ENCODE measurements around the gene PTPRM.
A peak's percentile ranks its signal among the peaks of the same experiment; 100 is the strongest.

Gene PTPRM

DNA sequence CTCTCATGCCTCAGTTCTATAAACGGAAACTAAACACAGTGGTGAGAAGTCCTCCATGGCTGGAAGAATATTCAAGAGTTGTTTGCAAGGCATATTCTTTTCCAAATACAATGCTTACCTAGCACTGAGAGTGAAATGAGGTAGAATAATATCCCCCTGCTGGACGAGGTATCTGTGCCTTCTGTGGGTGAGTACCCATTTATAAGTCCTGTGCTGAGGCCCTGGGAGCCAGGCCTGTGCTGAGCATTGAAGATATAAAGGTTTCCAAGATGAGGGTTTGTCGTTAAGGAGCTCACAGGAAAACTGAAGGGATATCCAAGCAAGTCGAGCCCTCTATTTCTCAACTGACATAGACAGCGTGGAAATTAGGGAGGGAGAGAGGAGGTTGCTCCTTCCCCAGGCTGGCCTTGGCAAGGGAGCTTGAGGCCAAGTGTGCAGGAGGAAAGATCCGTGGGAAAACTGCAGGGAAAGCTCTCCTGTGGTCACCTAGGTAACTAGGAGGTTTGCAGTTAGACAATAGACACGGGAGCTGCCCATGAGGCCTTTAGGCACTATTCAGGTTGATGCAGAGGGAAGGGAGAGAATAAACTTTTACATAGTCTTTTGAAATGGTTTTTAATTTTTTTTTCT is 17.6 kb downstream of the PTPRM start:
- peak; percentile 14 to 19 for DNase-seq (ENCODE audit: low read depth in 2 of 2)
- TF ChIP-seq, protein P1, sequence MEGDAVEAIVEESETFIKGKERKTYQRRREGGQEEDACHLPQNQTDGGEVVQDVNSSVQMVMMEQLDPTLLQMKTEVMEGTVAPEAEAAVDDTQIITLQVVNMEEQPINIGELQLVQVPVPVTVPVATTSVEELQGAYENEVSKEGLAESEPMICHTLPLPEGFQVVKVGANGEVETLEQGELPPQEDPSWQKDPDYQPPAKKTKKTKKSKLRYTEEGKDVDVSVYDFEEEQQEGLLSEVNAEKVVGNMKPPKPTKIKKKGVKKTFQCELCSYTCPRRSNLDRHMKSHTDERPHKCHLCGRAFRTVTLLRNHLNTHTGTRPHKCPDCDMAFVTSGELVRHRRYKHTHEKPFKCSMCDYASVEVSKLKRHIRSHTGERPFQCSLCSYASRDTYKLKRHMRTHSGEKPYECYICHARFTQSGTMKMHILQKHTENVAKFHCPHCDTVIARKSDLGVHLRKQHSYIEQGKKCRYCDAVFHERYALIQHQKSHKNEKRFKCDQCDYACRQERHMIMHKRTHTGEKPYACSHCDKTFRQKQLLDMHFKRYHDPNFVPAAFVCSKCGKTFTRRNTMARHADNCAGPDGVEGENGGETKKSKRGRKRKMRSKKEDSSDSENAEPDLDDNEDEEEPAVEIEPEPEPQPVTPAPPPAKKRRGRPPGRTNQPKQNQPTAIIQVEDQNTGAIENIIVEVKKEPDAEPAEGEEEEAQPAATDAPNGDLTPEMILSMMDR (IDR thresholded peaks at IDR 0.05; ENCODE audit: low read depth, low read length), result no peak
- H3K4me3 ChIP-seq (replicated peaks in 1 of 2; ENCODE audit: low read depth in 2 of 2, low read length in 2 of 2), result no peak overlapping the region

DNA sequence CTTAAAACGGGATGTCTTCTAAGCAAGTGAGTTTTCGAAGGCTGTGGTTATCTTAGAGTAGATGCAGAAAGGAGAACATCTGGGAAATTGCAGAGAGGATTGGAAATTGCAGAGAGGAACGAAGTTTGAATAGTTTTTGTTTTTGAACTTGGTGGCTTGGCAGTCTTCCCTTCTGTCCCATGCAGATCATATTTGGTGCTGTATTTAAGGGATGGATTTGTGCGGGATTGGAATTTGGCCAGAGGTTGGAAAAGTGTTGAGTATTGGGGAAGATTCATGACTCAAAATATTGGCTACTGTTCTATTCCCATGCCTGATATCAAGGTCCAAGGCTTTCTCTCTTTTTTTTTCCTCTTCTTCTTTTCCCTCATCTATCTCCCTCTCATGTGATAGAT is 18.2 kb downstream of the PTPRM start:
- no peak overlapping the region for H3K4me3 ChIP-seq (replicated peaks in 1 of 2; ENCODE audit: low read depth in 2 of 2, low read length in 2 of 2)
- peak in 1 of 2 donors; percentile 41 for DNase-seq (ENCODE audit: low read depth in 2 of 2)
- TF ChIP-seq, protein P1 (IDR thresholded peaks at IDR 0.05; ENCODE audit: low read depth, low read length), result no peak

DNA sequence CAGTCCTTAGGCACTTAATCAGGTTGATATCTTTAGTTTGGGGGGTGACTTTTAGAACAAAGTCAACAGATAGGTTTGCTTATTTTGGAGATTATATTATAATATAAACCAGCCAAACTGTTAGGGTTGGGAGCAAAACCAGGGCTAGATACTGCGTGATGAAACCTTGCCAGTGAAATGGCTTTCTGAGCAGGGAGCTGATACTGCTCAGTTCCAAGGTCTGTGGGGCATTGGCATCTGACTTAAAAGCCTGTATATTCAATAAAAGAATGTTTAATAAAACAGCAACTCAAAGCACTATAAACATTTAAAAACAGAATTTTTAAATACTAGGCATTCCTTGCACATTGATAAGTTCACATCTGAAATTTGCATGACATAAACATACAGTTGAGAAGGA is 19.3 kb downstream of the PTPRM start:
- no peak for DNase-seq (ENCODE audit: low read depth in 2 of 2)
- no peak overlapping the region for H3K4me3 ChIP-seq (replicated peaks in 1 of 2; ENCODE audit: low read depth in 2 of 2, low read length in 2 of 2)
- TF ChIP-seq, protein P1 (IDR thresholded peaks at IDR 0.05; ENCODE audit: low read depth, low read length), result no peak

DNA sequence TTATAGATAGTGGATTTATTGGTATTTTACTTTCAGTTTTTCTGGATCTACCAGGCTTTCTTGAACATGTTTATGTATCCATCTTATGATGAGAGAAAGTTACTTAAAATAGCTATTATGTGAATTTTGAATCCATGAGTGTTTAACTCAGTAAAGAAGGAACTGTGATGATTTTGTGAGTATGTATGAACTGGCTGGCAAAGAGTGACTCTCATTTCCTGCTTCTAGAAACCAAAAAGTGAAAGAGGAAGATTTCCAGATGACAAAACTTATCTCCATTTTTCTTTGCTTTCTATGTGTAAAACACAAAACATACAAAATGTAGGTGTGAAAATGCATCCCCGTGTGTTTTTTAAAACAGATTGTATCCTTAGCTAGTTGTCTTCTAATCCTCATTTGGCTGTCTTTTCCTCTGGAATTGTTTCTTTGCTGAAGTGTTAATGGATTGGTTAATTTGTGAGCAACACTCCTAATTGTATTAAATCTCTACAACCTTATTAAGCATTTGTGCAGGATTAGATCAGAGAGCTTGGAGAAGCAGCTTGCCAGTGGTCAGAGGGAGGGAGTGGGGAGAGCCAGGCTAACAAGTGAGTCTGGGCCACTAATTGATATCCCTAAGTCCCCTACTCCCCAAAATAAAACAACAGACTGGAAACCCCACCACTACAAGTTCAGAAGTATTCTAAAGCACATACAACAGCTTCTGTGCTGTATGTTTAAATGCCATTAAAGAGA is 23.9 kb downstream of the PTPRM start:
- no peak overlapping the region for H3K4me3 ChIP-seq (replicated peaks in 1 of 2; ENCODE audit: low read depth in 2 of 2, low read length in 2 of 2)
- TF ChIP-seq, protein P1 (IDR thresholded peaks at IDR 0.05; ENCODE audit: low read depth, low read length), result no peak
- peak; percentile 24 to 42 for DNase-seq (ENCODE audit: low read depth in 2 of 2)

DNA sequence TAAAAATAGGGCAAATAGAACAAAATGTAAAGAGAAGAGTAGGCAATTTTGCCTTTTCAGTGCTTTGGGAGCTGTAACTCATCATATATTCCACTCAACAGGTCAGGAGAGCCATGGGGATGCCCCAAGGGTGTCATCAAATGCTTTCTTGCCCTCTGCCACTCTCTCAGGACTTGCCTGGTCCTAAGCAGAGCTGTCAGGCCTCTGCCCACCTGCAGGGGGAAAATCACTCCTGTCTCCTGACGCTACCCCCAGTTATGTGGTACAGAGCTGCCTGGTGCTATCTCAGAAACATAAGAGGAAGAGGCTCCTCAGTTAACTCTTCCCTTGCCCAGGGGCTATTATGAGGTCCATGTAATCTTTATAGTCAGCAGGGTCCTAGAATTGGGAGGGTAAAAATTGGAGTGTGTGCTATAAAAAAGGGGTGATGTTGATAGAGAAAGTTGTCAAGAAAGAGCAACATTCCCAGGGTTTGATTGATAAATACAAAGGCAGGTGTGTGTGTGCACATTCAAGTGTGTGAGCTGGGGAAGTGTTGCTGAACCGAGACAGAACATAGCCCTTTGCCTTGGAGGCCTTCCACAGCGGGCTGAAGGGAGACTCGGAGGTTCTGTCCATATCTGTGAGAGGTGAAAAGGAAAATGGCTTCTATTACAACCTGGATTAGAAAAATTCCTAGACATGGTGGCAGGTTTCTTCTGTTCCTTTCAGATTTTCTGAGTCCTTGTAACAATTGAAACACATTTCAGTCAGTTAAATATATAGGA is 25.4 kb downstream of the PTPRM start:
- no peak for DNase-seq (ENCODE audit: low read depth in 2 of 2)
- TF ChIP-seq, protein P1 (IDR thresholded peaks at IDR 0.05; ENCODE audit: low read depth, low read length), result peak; percentile 9
- no peak overlapping the region for H3K4me3 ChIP-seq (replicated peaks in 1 of 2; ENCODE audit: low read depth in 2 of 2, low read length in 2 of 2)

DNA sequence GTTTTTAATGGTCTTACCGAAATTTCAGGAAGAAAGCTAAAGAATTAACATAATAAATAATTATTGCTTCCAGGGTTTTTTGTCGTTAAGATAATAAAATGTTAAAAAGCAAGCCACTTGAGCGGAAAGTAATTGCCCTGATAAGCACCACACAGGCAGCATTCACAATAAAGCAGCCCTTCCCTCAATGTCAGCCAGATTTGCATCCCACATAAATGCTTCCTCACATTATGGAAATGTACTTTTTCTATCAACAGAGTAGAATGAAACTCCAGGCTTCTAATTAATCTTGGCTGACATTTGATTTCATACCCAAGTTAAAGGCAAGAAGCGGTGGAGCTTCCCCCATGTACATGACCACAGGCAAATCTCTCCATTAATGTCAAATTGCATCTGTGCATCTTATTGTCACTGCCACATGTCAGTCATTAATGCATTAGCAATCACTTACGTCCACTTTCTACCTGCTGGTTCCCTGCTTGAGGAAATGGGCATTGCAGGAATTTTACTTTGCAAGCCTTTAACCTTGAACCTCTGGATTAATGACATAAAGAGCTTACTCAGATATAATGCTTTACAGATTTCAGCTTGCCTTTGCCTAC is 26.2 kb downstream of the PTPRM start:
- no peak for DNase-seq (ENCODE audit: low read depth in 2 of 2)
- TF ChIP-seq, protein P1 (IDR thresholded peaks at IDR 0.05; ENCODE audit: low read depth, low read length), result no peak
- no peak overlapping the region for H3K4me3 ChIP-seq (replicated peaks in 1 of 2; ENCODE audit: low read depth in 2 of 2, low read length in 2 of 2)
